ENCODE data around the gene COX6A1.

GRCh38 chr12:120399531-120399930, 38.4 kb upstream of the COX6A1 start:
- TF ChIP-seq CTCF (optimal IDR thresholded peaks at IDR 0.05 in 1 of 3, IDR thresholded peaks at IDR 0.05 in 1 of 3, conservative IDR thresholded peaks at IDR 0.05 in 1 of 3; ENCODE audit: extremely low read depth in 1 of 3, insufficient read depth in 2 of 3, low read length in 3 of 3) (no peak), EZH2 (IDR thresholded peaks at IDR 0.05; ENCODE audit: low read length) (no peak)

Data from keratinocyte (primary cell).